GM12872 (cell line): ENCODE results near the gene LIPG.

Experiments used
- TF ChIP-seq, protein P1 (sequence below): IDR thresholded peaks from 3 replicates; pipeline ENCODE4 v1.5.1; 2011; ENCODE audit warnings: low read depth, mild to moderate bottlenecking, low read length, moderate library complexity; ENCODE audit not compliant: insufficient read depth

Gene LIPG

GRCh38 chr18:49569724-49570123 is 7.9 kb downstream of the LIPG start:
- TF ChIP-seq, protein P1, sequence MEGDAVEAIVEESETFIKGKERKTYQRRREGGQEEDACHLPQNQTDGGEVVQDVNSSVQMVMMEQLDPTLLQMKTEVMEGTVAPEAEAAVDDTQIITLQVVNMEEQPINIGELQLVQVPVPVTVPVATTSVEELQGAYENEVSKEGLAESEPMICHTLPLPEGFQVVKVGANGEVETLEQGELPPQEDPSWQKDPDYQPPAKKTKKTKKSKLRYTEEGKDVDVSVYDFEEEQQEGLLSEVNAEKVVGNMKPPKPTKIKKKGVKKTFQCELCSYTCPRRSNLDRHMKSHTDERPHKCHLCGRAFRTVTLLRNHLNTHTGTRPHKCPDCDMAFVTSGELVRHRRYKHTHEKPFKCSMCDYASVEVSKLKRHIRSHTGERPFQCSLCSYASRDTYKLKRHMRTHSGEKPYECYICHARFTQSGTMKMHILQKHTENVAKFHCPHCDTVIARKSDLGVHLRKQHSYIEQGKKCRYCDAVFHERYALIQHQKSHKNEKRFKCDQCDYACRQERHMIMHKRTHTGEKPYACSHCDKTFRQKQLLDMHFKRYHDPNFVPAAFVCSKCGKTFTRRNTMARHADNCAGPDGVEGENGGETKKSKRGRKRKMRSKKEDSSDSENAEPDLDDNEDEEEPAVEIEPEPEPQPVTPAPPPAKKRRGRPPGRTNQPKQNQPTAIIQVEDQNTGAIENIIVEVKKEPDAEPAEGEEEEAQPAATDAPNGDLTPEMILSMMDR = no peak

GRCh38 chr18:49570836-49571235 is 9.0 kb downstream of the LIPG start:
- TF ChIP-seq, protein P1 = no peak

DNA sequence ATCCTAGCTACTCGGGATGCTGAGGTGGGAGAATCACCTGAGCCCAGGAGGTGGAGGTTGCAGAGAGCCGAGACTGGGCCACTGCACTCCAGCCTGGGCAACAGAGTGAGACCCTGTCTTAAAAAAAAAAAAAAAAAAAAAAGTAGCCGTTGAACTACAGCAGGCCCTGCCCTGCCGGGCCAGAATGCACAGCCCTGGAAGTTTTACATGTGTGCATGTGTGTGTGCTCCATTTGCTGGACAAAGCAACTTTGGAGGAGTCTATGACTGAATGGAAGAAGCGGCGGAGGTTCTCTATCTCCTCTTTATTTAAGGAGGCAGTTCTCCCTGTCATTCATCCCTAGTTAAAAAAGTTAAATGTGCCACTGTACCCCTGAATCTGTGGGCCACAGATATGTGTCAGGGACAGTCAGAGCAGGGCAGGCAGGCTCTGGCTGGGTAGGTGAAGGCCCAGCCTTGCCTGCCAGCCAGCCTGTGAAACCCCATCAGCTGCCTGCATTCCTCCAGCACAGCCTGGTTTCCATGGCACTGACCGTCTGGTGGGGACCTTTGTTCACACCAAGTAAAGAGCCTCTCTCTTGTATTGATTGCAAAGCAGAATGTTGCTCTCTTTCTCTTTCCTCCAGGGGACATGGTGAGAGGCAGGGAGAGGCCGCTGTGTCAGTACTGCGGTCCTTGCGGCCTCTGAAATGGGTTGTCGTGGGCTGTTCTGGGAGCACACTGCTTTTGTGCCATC is 10.9 kb downstream of the LIPG start:
- TF ChIP-seq, protein P1 = no peak

GRCh38 chr18:49573835-49574234 is 12.0 kb downstream of the LIPG start:
- TF ChIP-seq, protein P1 = no peak

GRCh38 chr18:49580279-49580678 is 18.4 kb downstream of the LIPG start:
- TF ChIP-seq, protein P1 = no peak

- TF ChIP-seq, protein P1 = no peak
Measured at GRCh38 chr18:49581371-49581770, 19.5 kb downstream of the LIPG start.

- TF ChIP-seq, protein P1 = no peak
Measured at GRCh38 chr18:49582579-49582978, 20.7 kb downstream of the LIPG start.
